Cardiac muscle cell (in vitro differentiated cells and primary cell): Measurements from ENCODE around the gene PNMT. TPM values are rescaled to one million over a fixed set of nuclear protein-coding genes. Genes with fewer than 3 reads are reported as not detected.

Experiments
- DNase-seq, 2 donors: peaks; one replicate each; pipeline versions ENCODE4 v3.0.0 to v3.0.0-alpha.2; 2010 to 2017; ENCODE audit warnings: low read depth in 1 of 2, low spot score in 1 of 2
- H3K27ac ChIP-seq: fragments of 200-600 bp; sonication (generic); 2 replicates; pipeline ENCODE4 v1.5.1; 2016
- H3K27me3 ChIP-seq: fragments of 200-600 bp; sonication (generic); 2 replicates; pipeline ENCODE4 v1.6.0; 2016; ENCODE audit warnings: control low read depth
- H3K36me3 ChIP-seq: fragments of 200-600 bp; sonication (generic); 2 replicates; pipeline ENCODE4 v1.5.1; 2016; ENCODE audit warnings: control low read depth
- H3K4me1 ChIP-seq: fragments of 200-600 bp; sonication (generic); 2 replicates; pipeline ENCODE4 v1.8.1; 2017; ENCODE audit warnings: low read depth, mild to moderate bottlenecking, mixed run types
- H3K4me3 ChIP-seq: fragments of 200-600 bp; sonication (generic); 2 replicates; pipeline ENCODE4 v1.5.1; 2016; ENCODE audit warnings: mild to moderate bottlenecking
- H3K9me3 ChIP-seq: fragments of 200-600 bp; sonication (generic); 2 replicates; pipeline ENCODE4 v1.5.1; 2017; ENCODE audit warnings: low read depth, mild to moderate bottlenecking, control low read depth
- CTCF ChIP-seq: IDR thresholded peaks from 2 replicates; pipeline ENCODE4 v1.5.1; 2012; ENCODE audit warnings: low read depth, mild to moderate bottlenecking, low read length
- polyA plus RNA-seq: library from polyadenylated mRNA; unstranded; fragments of >200 nt; fragmentation: Nextera tagmentation; extraction: Ambion mirVana; gene quantifications from 2 replicates; pipeline ENCODE4 v1.2.1, GENCODE V29; 2016
- total RNA-seq: library from RNA; depleted of rRNA; stranded (reverse); fragments of >200 nt; gene quantifications from 2 replicates; pipeline ENCODE4 v1.2.3, GENCODE V29; 2016

PNMT gene
- total and polyA plus RNA-seq, 2 experiments from 2014 or later, result 14.7 to 27.2 TPM

- H3K27ac ChIP-seq, result peak overlapping the region; percentile 93
- peaks cover 57% of the 10 kb centered on the region for H3K4me1 ChIP-seq
- peak overlapping the region; percentile 66 for H3K4me3 ChIP-seq
- no peak for TF ChIP-seq CTCF
- H3K36me3 ChIP-seq, result no peaks in the 10 kb centered on the region
- no peak for DNase-seq
- H3K27me3 ChIP-seq, result no peaks in the 10 kb centered on the region
- H3K9me3 ChIP-seq, result no peaks in the 10 kb centered on the region
These were observed 32.9 kb downstream of the PNMT start for GRCh38 chr17:39701012-39701783.

GRCh38 chr17:39701784-39702422 lies 33.6 kb downstream of the PNMT start:
- Histone ChIP-seq H3K27me3 (no peaks in the 10 kb centered on the region), H3K9me3 (no peaks in the 10 kb centered on the region), H3K4me3 (peak overlapping the region; percentile 66), H3K4me1 (peaks cover 55% of the 10 kb centered on the region), H3K36me3 (peaks cover 1% of the 10 kb centered on the region), H3K27ac (peak overlapping the region; percentile 93)
- no peak for DNase-seq
- TF ChIP-seq CTCF, result no peak

GRCh38 chr17:39702901-39703893 lies 34.9 kb downstream of the PNMT start:
- DNase-seq, result peak in 1 of 2 donors; percentile 72
- Histone ChIP-seq H3K27ac (peak overlapping the region; percentile 93), H3K27me3 (no peaks in the 10 kb centered on the region), H3K36me3 (peaks cover 13% of the 10 kb centered on the region), H3K9me3 (no peaks in the 10 kb centered on the region), H3K4me1 (peaks cover 55% of the 10 kb centered on the region), H3K4me3 (peak overlapping the region; percentile 66)
- TF ChIP-seq CTCF, result no peak

- no peaks in the 10 kb centered on the region for H3K9me3 ChIP-seq
- DNase-seq, result no peak
- peak overlapping the region; percentile 93 for H3K27ac ChIP-seq
- H3K36me3 ChIP-seq, result peaks cover 20% of the 10 kb centered on the region
- H3K27me3 ChIP-seq, result no peaks in the 10 kb centered on the region
- no peak overlapping the region for H3K4me3 ChIP-seq
- no peak for TF ChIP-seq CTCF
- peaks cover 54% of the 10 kb centered on the region for H3K4me1 ChIP-seq
These were observed 35.7 kb downstream of the PNMT start for GRCh38 chr17:39703913-39704312.

- Histone ChIP-seq H3K27ac (peak overlapping the region; percentile 93), H3K36me3 (peaks cover 31% of the 10 kb centered on the region), H3K27me3 (no peaks in the 10 kb centered on the region), H3K4me1 (peaks cover 48% of the 10 kb centered on the region), H3K4me3 (no peak overlapping the region), H3K9me3 (no peaks in the 10 kb centered on the region)
- DNase-seq, result peak; percentile 14 to 61
- peak; percentile 24 for TF ChIP-seq CTCF
These were observed 36.7 kb downstream of the PNMT start for GRCh38 chr17:39704821-39705551.
